ENCODE measurements around the gene GPR135. TPM values are rescaled to one million over a fixed set of nuclear protein-coding genes. Genes with fewer than 3 reads are reported as not detected.

GPR135 gene
- total RNA-seq, 4 donors from 2014 or later = 5.8 to 8.2 (median 6.6) TPM

- no peak for TF ChIP-seq CTCF (IDR thresholded peaks at IDR 0.05; ENCODE audit: low read depth)
Measured at GRCh38 chr14:59503256-59503655, 38.1 kb upstream of the GPR135 start.

- no peak for TF ChIP-seq CTCF (IDR thresholded peaks at IDR 0.05; ENCODE audit: low read depth)
Measured at GRCh38 chr14:59500732-59501131, 35.6 kb upstream of the GPR135 start.

DNA sequence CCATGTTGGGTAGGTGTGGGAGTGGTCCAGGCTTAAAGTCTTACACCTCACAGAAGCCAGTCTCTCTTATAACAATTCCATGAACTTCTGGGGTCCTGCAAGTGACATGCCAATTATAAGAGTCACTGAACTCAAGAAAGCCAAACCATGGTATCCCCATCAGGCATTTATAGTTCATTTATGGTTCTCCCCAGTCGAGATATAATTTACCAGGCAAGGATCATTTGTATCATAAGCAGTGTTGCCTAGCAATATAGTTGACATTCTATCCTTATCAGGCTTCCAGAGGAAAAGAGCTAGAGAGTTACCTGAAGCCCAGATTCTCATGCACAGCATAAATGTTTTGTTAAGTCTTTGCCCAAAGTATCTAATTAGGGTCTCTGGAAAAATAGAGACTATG is 27.2 kb upstream of the GPR135 start:
- TF ChIP-seq CTCF (IDR thresholded peaks at IDR 0.05; ENCODE audit: low read depth) = no peak

- no peak for TF ChIP-seq CTCF (IDR thresholded peaks at IDR 0.05; ENCODE audit: low read depth)
Measured at GRCh38 chr14:59490756-59491155, 25.6 kb upstream of the GPR135 start.

DNA sequence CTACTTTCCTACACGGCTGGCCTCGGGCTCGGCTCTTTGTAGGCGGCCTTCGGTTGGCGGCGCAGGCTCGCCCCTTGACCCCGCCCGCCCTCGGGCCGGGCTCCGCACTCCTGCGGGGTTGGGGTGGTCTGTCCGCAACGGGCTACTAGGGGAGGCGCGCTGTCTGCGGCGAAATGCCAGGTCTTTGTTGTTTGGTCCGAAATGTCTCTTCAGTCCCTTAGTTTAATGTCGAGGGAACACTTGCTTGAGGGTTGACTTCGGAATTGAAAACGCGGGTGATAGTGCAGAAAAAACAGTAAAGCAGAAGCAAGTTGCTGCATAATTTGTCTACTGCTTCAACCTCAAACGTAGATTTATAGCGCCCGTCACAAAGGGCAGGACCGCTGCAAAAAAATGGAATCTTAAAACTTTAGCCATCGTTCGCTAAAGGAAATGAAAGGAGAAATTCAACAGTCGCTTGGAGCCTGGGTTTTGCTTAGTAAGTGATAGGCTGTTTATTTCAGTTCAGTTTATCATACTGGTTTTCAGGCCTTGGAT is 19.5 kb upstream of the GPR135 start:
- TF ChIP-seq CTCF (IDR thresholded peaks at IDR 0.05; ENCODE audit: low read depth) = no peak

- TF ChIP-seq CTCF (IDR thresholded peaks at IDR 0.05; ENCODE audit: low read depth) = no peak
Measured at GRCh38 chr14:59483819-59484638, 18.8 kb upstream of the GPR135 start, which contains the start of the genes JKAMP and L3HYPDH. TSS of gene JKAMP (plus strand) at chr14:59484517. CDS start at chr14:59484590, 73 bp downstream. TSS of gene L3HYPDH (minus strand) at chr14:59484408. CDS start at chr14:59484316, 92 bp downstream.

GRCh38 chr14:59483363-59483762 is 18.2 kb upstream of the GPR135 start:
- no peak for TF ChIP-seq CTCF (IDR thresholded peaks at IDR 0.05; ENCODE audit: low read depth)

All from subcutaneous adipose tissue (tissue), 4 donors.